Stimulated activated CD8-positive, alpha-beta memory T cell treated with anti-CD3 and anti-CD28 coated beads, Interleukin-7, amount 100 ng/mL, for 24 hours (primary cell): ENCODE data around the gene DENND2C.

Source experiments
- DNase-seq: peaks from one replicate; pipeline ENCODE4 v3.0.0-alpha.2; 2020; ENCODE audit warnings: low read depth

The DENND2C gene

DNA sequence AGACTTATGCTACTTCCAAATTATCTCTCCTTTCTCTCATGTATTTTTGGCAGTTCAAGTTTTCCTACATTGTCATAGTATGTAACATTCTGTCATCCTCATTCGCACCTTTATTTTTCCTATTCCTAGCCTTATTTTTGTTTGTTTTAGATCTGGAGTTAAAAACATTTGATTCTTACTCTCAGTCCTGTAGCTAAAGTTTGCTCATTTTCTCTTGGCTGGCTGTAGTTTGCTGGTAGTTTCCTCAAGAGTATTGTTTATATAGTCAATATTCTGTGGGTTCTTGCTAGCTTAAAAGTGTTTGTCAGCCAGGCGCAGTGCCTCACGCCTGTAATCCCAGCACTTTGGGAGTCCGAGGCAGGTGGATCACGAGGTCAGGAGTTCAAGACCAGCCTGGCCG is 129.0 kb downstream of the DENND2C start:
- DNase-seq, result no peak

- no peak for DNase-seq
These were observed 129.6 kb downstream of the DENND2C start for GRCh38 chr1:114540272-114540671.

- no peak for DNase-seq
These were observed 133.8 kb downstream of the DENND2C start for GRCh38 chr1:114536043-114536442.

DNA sequence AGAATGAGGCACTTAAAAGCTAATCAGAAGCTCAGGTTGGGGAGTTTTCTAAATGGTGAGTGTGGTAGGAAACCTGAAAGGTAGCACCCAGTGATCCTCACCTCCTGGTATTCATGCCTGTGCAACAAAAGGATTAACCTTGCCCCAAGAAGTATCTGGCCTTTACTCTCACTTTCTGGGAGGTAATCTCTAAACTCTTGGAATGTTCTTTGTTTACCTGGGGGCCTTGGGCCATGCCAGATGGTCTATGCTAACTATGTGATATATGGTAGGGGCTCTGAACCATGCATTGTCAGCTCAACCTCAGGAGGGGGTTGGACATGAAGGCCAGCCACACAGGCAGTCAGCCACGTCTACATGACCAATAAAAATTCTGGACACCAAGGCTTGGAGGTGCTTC is 134.4 kb downstream of the DENND2C start:
- DNase-seq, result no peak
